ENCODE results near the gene DZIP1L. TPM values are rescaled to one million over a fixed set of nuclear protein-coding genes. Genes with fewer than 3 reads are reported as not detected.

Gene DZIP1L
- total RNA-seq, 1 experiment from 2014 or later, result 10.4 TPM

- H3K18ac ChIP-seq (ENCODE audit: insufficient read length, low read depth, low read length), result no peak overlapping the region
- H3K79me2 ChIP-seq (ENCODE audit: insufficient read depth, low read length), result no peaks in the 10 kb centered on the region
- H2BK15ac ChIP-seq (ENCODE audit: low read depth, low read length), result no peak overlapping the region
- no peak overlapping the region for H3K4me3 Mint-ChIP-seq
- no peak overlapping the region for H3K56ac ChIP-seq (ENCODE audit: insufficient read length, low read depth, low read length)
- H2BK12ac ChIP-seq (ENCODE audit: insufficient read length, low read depth, low read length), result no peak overlapping the region
- no peak overlapping the region for H3K14ac ChIP-seq (ENCODE audit: insufficient read depth, low read length)
- H2AFZ ChIP-seq (ENCODE audit: low read length), result no peak overlapping the region
- no peak overlapping the region for H2BK120ac ChIP-seq (ENCODE audit: low read depth, low read length, poor library complexity, severe bottlenecking)
- no peak overlapping the region for H2BK20ac ChIP-seq (ENCODE audit: low read depth, low read length, poor library complexity, severe bottlenecking)
- WGBS (ENCODE audit: extremely low coverage, insufficient read length, low lambda C conversion rate), result no CpG with 5 or more reads among the region's 3 CpGs
- H3K23me2 ChIP-seq (ENCODE audit: insufficient read length, low read depth, low read length, poor library complexity, severe bottlenecking), result no peaks in the 10 kb centered on the region
- no peak overlapping the region for H3K4ac ChIP-seq (ENCODE audit: low read depth, low read length)
- no peak overlapping the region for H3K4me2 ChIP-seq (ENCODE audit: insufficient read depth, insufficient read length, low read length)
- no peaks in the 10 kb centered on the region for H3K4me1 Mint-ChIP-seq
- no peaks in the 10 kb centered on the region for H3K27me3 Mint-ChIP-seq (ENCODE audit: low read depth)
- no peaks in the 10 kb centered on the region for H3K27me3 ChIP-seq (ENCODE audit: insufficient read depth, low read length)
- H4K20me1 ChIP-seq (ENCODE audit: control insufficient read depth, insufficient read depth, insufficient read length), result no peaks in the 10 kb centered on the region
- no peak for TF ChIP-seq CTCF (conservative IDR thresholded peaks at IDR 0.05)
- H3K27ac ChIP-seq (ENCODE audit: insufficient read length, low read depth, low read length), result no peak overlapping the region
- no peak overlapping the region for H4K8ac ChIP-seq (replicated peaks; ENCODE audit: insufficient read length, low read depth, low read length)
- H3K23ac ChIP-seq (ENCODE audit: insufficient read length, low read depth, low read length), result no peak overlapping the region
- no peaks in the 10 kb centered on the region for H3K9me3 ChIP-seq (ENCODE audit: control insufficient read depth, low read depth, low read length)
- no peak overlapping the region for H3T11ph ChIP-seq (ENCODE audit: low read length)
- H2AK5ac ChIP-seq (ENCODE audit: insufficient read length, low read length), result no peak overlapping the region
- no peaks in the 10 kb centered on the region; a peak in 1 of 7 replicates for H3K36me3 Mint-ChIP-seq (ENCODE audit: insufficient read depth in 1 of 3, low read depth in 3 of 3)
- H3K9me3 Mint-ChIP-seq, result no peaks in the 10 kb centered on the region
- no peaks in the 10 kb centered on the region for H3K79me1 ChIP-seq (ENCODE audit: insufficient read depth, low read depth, low read length, poor library complexity, severe bottlenecking)
- H3K4me1 ChIP-seq (ENCODE audit: insufficient read depth, low read length), result no peaks in the 10 kb centered on the region
- no peak overlapping the region for H4K5ac ChIP-seq (ENCODE audit: insufficient read length, low read depth, low read length)
- no peak overlapping the region for H3K9ac ChIP-seq (ENCODE audit: extremely low read depth, insufficient read length, low read length)
- H2BK5ac ChIP-seq (ENCODE audit: insufficient read length, low read length), result no peak overlapping the region
- H4K91ac ChIP-seq (ENCODE audit: insufficient read length, low read depth, low read length), result no peak overlapping the region
- H3K27ac Mint-ChIP-seq, result no peak overlapping the region
- DNase-seq, result no peak
These were observed 82.8 kb downstream of the DZIP1L start for GRCh38 chr3:138032567-138032966.
